Fibroblast of the aortic adventitia (primary cell): ENCODE results near the gene STK11. TPM values are rescaled to one million over a fixed set of nuclear protein-coding genes. Genes with fewer than 3 reads are reported as not detected.

Source experiments
- DNase-seq: peaks from one replicate; pipeline ENCODE4 v3.0.0-alpha.2; 2010; ENCODE audit warnings: low read depth
- H3K4me3 ChIP-seq: 2 replicates; pipeline ENCODE4 v1.5.1; 2011; ENCODE audit warnings: low read depth, mild to moderate bottlenecking, control low read depth, low read length, moderate library complexity
- total RNA-seq: library from RNA; depleted of rRNA; stranded (reverse); fragments of >200 nt; gene quantifications from 2 replicates; pipeline ENCODE4 v1.2.3, GENCODE V29; 2012; ENCODE audit warnings: low replicate concordance
- TF ChIP-seq, protein P1 (sequence below): IDR thresholded peaks from 2 replicates; pipeline ENCODE4 v1.5.1; 2011; ENCODE audit warnings: mild to moderate bottlenecking, low read length, control low read depth, inconsistent platforms; ENCODE audit not compliant: insufficient read depth

Gene STK11
- total RNA-seq, 1 donor: 54.1 TPM

DNA sequence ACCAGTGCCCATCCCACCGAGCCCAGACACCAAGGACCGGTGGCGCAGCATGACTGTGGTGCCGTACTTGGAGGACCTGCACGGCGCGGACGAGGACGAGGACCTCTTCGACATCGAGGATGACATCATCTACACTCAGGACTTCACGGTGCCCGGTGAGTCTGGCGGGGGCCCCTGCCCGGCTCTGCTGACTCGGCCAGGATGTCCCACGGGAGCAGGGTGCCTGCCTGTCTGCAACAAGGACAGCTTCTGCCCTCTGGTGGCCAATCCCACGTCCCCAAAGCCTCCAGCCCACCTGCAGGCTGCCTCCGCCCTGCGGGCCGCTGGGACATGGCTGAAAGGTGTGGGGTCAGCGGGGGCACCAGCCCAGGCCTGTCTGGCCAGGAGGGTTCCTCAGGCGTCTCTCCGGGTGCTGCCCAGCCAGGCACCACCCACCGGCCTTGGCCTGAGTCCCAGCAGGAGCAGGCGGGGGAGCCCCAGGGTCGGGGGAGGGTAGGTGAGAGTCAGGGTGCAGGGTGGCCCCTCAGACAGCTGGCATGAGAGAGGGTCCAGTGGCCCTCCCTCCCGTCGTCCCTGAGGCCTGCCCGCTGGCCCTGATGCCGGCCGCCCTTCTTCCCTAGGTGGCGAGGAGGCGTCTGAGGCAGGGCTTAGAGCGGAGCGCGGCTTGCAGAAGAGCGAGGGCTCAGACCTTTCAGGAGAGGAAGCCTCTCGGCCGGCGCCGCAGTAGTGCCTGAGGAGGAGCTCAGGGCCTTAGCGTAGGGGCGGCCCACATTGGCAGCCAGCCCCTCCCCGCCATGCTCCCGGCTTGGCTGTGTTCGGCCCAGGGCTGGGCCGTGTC, 17.7 kb downstream of the STK11 start:
- H3K4me3 ChIP-seq: no peak overlapping the region
- TF ChIP-seq, protein P1, sequence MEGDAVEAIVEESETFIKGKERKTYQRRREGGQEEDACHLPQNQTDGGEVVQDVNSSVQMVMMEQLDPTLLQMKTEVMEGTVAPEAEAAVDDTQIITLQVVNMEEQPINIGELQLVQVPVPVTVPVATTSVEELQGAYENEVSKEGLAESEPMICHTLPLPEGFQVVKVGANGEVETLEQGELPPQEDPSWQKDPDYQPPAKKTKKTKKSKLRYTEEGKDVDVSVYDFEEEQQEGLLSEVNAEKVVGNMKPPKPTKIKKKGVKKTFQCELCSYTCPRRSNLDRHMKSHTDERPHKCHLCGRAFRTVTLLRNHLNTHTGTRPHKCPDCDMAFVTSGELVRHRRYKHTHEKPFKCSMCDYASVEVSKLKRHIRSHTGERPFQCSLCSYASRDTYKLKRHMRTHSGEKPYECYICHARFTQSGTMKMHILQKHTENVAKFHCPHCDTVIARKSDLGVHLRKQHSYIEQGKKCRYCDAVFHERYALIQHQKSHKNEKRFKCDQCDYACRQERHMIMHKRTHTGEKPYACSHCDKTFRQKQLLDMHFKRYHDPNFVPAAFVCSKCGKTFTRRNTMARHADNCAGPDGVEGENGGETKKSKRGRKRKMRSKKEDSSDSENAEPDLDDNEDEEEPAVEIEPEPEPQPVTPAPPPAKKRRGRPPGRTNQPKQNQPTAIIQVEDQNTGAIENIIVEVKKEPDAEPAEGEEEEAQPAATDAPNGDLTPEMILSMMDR: peak; percentile 42
- no peak for DNase-seq

- TF ChIP-seq, protein P1: no peak
- no peak for DNase-seq
- H3K4me3 ChIP-seq: no peak overlapping the region
Observed at GRCh38 chr19:1224047-1224825, 18.7 kb downstream of the STK11 start.

DNA sequence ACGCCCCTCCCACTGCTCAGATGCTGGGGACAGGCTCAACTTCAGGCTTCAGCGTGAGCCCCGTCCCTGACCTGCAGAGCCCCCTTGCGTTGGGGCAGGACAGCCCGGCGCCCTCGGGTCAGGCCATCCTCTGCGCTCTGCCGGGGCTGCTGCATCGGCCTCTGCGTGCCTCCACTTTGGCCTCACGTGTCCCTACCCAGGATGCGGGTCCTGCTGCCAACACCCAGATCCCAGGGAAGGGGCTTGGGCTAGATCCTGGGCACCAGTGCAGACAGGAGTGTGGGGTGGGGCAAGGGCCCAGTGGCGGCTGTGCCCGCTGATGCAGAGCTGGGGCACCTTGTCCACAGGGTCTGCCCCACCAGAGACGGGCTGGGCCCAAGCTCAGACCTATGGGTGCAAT, 19.3 kb downstream of the STK11 start:
- no peak for DNase-seq
- H3K4me3 ChIP-seq: no peak overlapping the region
- TF ChIP-seq, protein P1: no peak

- H3K4me3 ChIP-seq: no peak overlapping the region
- DNase-seq: no peak
- TF ChIP-seq, protein P1: no peak
Observed at GRCh38 chr19:1225440-1226226, 20.1 kb downstream of the STK11 start.

DNA sequence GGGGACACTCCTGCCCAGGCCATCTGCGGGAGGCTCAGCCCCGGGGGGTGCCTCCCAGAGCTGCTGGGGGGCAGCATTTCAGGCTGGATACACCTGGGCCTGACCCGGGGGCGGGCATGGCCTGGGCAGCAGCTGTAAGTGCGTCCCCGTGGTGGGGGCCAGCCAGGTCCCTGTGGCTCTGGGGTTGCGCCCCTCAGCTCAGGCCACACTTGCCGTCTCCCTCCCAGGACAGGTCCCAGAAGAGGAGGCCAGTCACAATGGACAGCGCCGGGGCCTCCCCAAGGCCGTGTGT, 20.6 kb downstream of the STK11 start:
- H3K4me3 ChIP-seq: no peak overlapping the region
- TF ChIP-seq, protein P1: no peak
- DNase-seq: no peak

DNA sequence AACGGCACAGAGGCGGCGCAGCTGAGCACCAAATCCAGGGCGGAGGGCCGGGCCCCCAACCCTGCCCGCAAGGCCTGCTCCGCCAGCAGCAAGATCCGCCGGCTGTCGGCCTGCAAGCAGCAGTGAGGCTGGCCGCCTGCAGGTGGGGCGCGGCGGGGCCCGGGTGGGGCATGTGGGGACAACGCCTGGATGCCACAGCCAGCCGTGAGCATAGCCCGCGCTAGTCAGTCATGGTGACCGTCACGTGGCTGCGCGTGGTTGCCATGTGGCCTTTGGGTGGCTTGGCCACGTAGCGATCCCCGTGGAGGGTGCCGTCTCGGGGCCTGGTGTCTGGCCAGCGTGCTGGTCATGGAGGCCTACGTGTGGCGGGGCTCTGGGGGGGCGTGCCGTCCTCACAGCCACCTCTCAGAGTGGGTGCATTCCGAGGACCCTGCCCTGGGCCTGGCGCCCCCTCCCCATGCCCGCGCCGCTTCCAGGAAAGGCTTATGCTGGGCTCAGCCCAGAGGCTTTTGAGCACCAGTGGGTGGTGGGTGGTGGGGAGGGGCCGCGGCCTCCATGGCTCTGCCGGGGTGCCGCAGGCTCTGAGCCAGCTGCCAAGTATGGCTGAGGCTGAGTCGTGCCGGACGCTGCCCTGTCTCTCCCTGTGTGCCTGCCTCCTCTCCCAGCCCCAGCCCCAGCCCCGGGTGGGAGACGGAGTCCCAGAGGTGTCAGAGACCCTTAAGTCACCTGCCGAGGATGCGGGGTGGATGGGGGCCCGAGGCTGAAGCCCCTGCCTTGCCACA, 21.1 kb downstream of the STK11 start:
- DNase-seq: no peak
- TF ChIP-seq, protein P1: no peak

More for the DNA sequence above, 21.1 kb downstream of the STK11 start:
- no peak overlapping the region for H3K4me3 ChIP-seq
